Effector memory CD4-positive, alpha-beta T cell (primary cell): ENCODE results near the gene ZSWIM3.
"Not testable (repeated sequence)": the region's sequence is repeated elsewhere in the genome, so short reads cannot be mapped to it uniquely, and the experiment has no call there.

Experiments used
- DNase-seq, 3 donors: peaks; one replicate each; pipeline ENCODE4 v3.0.0-alpha.2; 2020
- H3K27ac ChIP-seq: 2 replicates; pipeline ENCODE4 v1.7.0; 2013; ENCODE audit warnings: mild to moderate bottlenecking, low read length, moderate library complexity; ENCODE audit not compliant: insufficient read depth, poor library complexity, severe bottlenecking
- H3K27me3 ChIP-seq: replicated peaks from 2 replicates; pipeline ENCODE4 v1.7.0; 2013; ENCODE audit warnings: mild to moderate bottlenecking, low read length; ENCODE audit not compliant: insufficient read depth, control insufficient read depth, poor library complexity, severe bottlenecking
- H3K36me3 ChIP-seq: 2 replicates; pipeline ENCODE4 v1.7.0; 2013; ENCODE audit warnings: mild to moderate bottlenecking, low read length, moderate library complexity; ENCODE audit not compliant: control insufficient read depth, insufficient read depth
- H3K4me1 ChIP-seq: 2 replicates; pipeline ENCODE4 v1.7.0; 2013; ENCODE audit warnings: low read length, mild to moderate bottlenecking; ENCODE audit not compliant: control insufficient read depth, insufficient read depth, poor library complexity, severe bottlenecking
- H3K4me3 ChIP-seq: 2 replicates; pipeline ENCODE4 v1.7.0; 2013; ENCODE audit warnings: low read length, low read depth, mild to moderate bottlenecking; ENCODE audit not compliant: insufficient read depth, poor library complexity, severe bottlenecking
- H3K9me3 ChIP-seq: 2 replicates; pipeline ENCODE4 v1.7.0; 2013; ENCODE audit warnings: mild to moderate bottlenecking, low read length, moderate library complexity; ENCODE audit not compliant: control insufficient read depth

Gene ZSWIM3

GRCh38 chr20:45873409-45874103 is 16.1 kb downstream of the ZSWIM3 start:
- Histone ChIP-seq H3K4me1 (no peaks in the 10 kb centered on the region), H3K36me3 (peaks cover 13% of the 10 kb centered on the region), H3K27me3 (no peaks in the 10 kb centered on the region), H3K4me3 (no peak overlapping the region), H3K27ac (no peak overlapping the region), H3K9me3 (no peaks in the 10 kb centered on the region)
- DNase-seq: no peak

GRCh38 chr20:45874104-45874481 is 16.7 kb downstream of the ZSWIM3 start:
- not testable (repeated sequence) for DNase-seq, H3K4me1 ChIP-seq, H3K27ac ChIP-seq, H3K27me3 ChIP-seq, H3K4me3 ChIP-seq, H3K9me3 ChIP-seq
- peaks cover 13% of the 10 kb centered on the region for H3K36me3 ChIP-seq

GRCh38 chr20:45874576-45874975 is 17.2 kb downstream of the ZSWIM3 start:
- Histone ChIP-seq H3K4me1 (no peaks in the 10 kb centered on the region), H3K27ac (no peak overlapping the region), H3K36me3 (peaks cover 13% of the 10 kb centered on the region), H3K4me3 (no peak overlapping the region), H3K9me3 (no peaks in the 10 kb centered on the region), H3K27me3 (no peaks in the 10 kb centered on the region)
- no peak for DNase-seq

- no peaks in the 10 kb centered on the region for H3K9me3 ChIP-seq
- H3K4me3 ChIP-seq: no peak overlapping the region
- H3K27ac ChIP-seq: no peak overlapping the region
- DNase-seq: no peak
- H3K36me3 ChIP-seq: peaks cover 20% of the 10 kb centered on the region
- no peaks in the 10 kb centered on the region for H3K27me3 ChIP-seq
- peaks cover 9% of the 10 kb centered on the region for H3K4me1 ChIP-seq
These were observed 20.8 kb downstream of the ZSWIM3 start for GRCh38 chr20:45878076-45878761.

GRCh38 chr20:45880988-45881788 is 23.8 kb downstream of the ZSWIM3 start, which contains the start of gene ZSWIM1:
Gene ZSWIM1 (plus strand): TSS chr20:45881227. CDS start chr20:45882593, 1,366 bp downstream.
- peaks cover 30% of the 10 kb centered on the region for H3K36me3 ChIP-seq
- peak within 1 kb of the TSS; percentile 86 for H3K27ac ChIP-seq
- H3K4me3 ChIP-seq: peak within 1 kb of the TSS; percentile 68
- no peaks in the 10 kb centered on the region for H3K9me3 ChIP-seq
- DNase-seq: peak; percentile 94 to 98 (median 97)
- peaks cover 21% of the 10 kb centered on the region for H3K4me1 ChIP-seq
- no peaks in the 10 kb centered on the region for H3K27me3 ChIP-seq

GRCh38 chr20:45882469-45883099 is 25.2 kb downstream of the ZSWIM3 start:
- H3K27me3 ChIP-seq: no peaks in the 10 kb centered on the region
- DNase-seq: no peak
- H3K36me3 ChIP-seq: peaks cover 23% of the 10 kb centered on the region
- H3K4me3 ChIP-seq: no peak overlapping the region
- H3K4me1 ChIP-seq: peaks cover 21% of the 10 kb centered on the region
- H3K9me3 ChIP-seq: no peaks in the 10 kb centered on the region
- no peak overlapping the region for H3K27ac ChIP-seq

GRCh38 chr20:45883100-45883469 is 25.7 kb downstream of the ZSWIM3 start:
- Histone ChIP-seq H3K27me3 (no peaks in the 10 kb centered on the region), H3K9me3 (no peaks in the 10 kb centered on the region), H3K36me3 (peaks cover 19% of the 10 kb centered on the region), H3K4me3 (no peak overlapping the region), H3K4me1 (peaks cover 21% of the 10 kb centered on the region), H3K27ac (no peak overlapping the region)
- DNase-seq: no peak

GRCh38 chr20:45886590-45887345 is 29.4 kb downstream of the ZSWIM3 start:
- Histone ChIP-seq H3K4me1 (peaks cover 22% of the 10 kb centered on the region), H3K9me3 (no peaks in the 10 kb centered on the region)

GRCh38 chr20:45887346-45887715 is 29.9 kb downstream of the ZSWIM3 start, which contains the start of gene SPATA25:
Gene SPATA25 (minus strand): TSS chr20:45887622. CDS start chr20:45887590, 32 bp downstream.
- Histone ChIP-seq H3K9me3 (no peaks in the 10 kb centered on the region), H3K27me3 (no peaks in the 10 kb centered on the region), H3K27ac (no peak within 1 kb of the TSS), H3K4me1 (peaks cover 25% of the 10 kb centered on the region), H3K36me3 (peaks cover 17% of the 10 kb centered on the region), H3K4me3 (no peak within 1 kb of the TSS)
- DNase-seq: no peak

More at GRCh38 chr20:45886590-45887345, 29.4 kb downstream of the ZSWIM3 start:
- no peaks in the 10 kb centered on the region for H3K27me3 ChIP-seq
- H3K4me3 ChIP-seq: no peak overlapping the region
- no peak overlapping the region for H3K27ac ChIP-seq
- no peak for DNase-seq
- peaks cover 17% of the 10 kb centered on the region for H3K36me3 ChIP-seq
